Activated naive CD4-positive, alpha-beta T cell treated with anti-CD3 and anti-CD28 coated beads for 36 hours (primary cell): ENCODE measurements around the gene PLA2R1. TPM values are rescaled to one million over a fixed set of nuclear protein-coding genes. Genes with fewer than 3 reads are reported as not detected.

ENCODE experiments used
- CTCF ChIA-PET: fragments of 350-600 bp; sonication (Branson Sonifier 250); formaldehyde crosslinking; loops from one replicate; lab custom pipeline; 2021; ENCODE audit warnings: antibody characterized with exemption; lab: Charles Lee
- DNase-seq: peaks from one replicate; pipeline ENCODE4 v3.0.0-alpha.2; 2020
- H3K27ac Mint-ChIP-seq: one replicate; pipeline ENCODE4 v1.8.0; 2021; ENCODE audit warnings: mild to moderate bottlenecking, mixed read lengths
- H3K27me3 Mint-ChIP-seq: one replicate; pipeline ENCODE4 v1.8.0; 2021; ENCODE audit warnings: low read depth, mixed read lengths
- H3K36me3 Mint-ChIP-seq: one replicate; pipeline ENCODE4 v1.8.0; 2021; ENCODE audit warnings: low read depth, mixed read lengths
- H3K4me1 Mint-ChIP-seq: one replicate; pipeline ENCODE4 v1.8.0; 2021; ENCODE audit warnings: low read depth, mixed read lengths
- H3K4me3 Mint-ChIP-seq: one replicate; pipeline ENCODE4 v1.8.0; 2021; ENCODE audit warnings: mild to moderate bottlenecking, moderate library complexity, mixed read lengths
- H3K9me3 Mint-ChIP-seq: one replicate; pipeline ENCODE4 v1.8.0; 2021; ENCODE audit warnings: mixed read lengths
- intact Hi-C: fragments of 100-400 bp; cut with micrococcal nuclease; formaldehyde crosslinking; loops from one replicate; pipeline ENCODE4 v1.15.1; 2023
- total RNA-seq, 2 experiments: library from RNA; stranded (reverse); gene quantifications; one replicate each; pipeline ENCODE4 v1.2.3, GENCODE V29; 2021

Gene PLA2R1
- total RNA-seq, 2 experiments from 2014 or later = not detected

DNA sequence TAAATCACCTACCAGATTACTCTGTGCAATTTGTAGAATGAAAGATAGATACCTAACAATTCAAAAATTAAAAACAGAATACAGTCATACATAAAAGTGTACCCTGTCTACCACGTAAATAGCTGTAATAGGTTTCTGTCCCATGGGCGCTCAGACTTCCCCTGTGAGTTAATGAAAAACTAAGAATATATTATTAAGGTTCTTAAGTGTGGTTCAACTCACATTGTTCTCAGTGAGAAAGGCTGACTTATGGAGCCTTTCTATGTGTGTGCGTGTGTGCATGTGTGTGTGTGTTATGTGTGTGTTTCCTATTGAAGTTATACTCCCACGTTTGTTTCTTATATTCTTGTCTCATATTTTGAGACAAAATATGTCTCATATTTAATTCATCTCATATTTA is 149.8 kb downstream of the PLA2R1 start:
- intact Hi-C loops = no loop called here
- H3K9me3 Mint-ChIP-seq = no peaks in the 10 kb centered on the region
- H3K27me3 Mint-ChIP-seq = peaks cover 4% of the 10 kb centered on the region
- H3K4me3 Mint-ChIP-seq = no peak overlapping the region
- no peak overlapping the region for H3K27ac Mint-ChIP-seq
- DNase-seq = no peak
- H3K36me3 Mint-ChIP-seq = no peaks in the 10 kb centered on the region
- H3K4me1 Mint-ChIP-seq = peaks cover 20% of the 10 kb centered on the region
- CTCF ChIA-PET = no interaction called here

DNA sequence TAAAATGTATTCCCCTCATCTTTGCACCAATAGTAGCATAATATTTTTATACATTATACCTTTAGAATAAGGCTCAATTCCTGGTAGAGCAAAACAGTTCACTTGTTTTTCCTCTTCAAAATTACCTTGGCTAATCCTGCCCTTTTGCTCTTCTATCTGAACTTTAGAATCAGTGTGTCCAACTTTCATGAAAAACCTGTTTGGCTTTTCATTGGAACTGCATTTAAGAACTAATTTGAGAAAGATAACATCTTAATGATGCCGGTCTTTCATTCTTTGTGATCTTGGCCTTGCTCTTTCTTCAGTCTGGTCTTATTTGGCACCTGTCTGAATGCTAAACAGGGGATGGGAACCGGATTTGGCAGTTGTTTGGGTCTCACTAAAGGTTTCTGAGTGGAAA is 151.5 kb downstream of the PLA2R1 start:
- Mint-ChIP-seq H3K4me1 (peaks cover 24% of the 10 kb centered on the region), H3K36me3 (no peaks in the 10 kb centered on the region), H3K4me3 (no peak overlapping the region), H3K27ac (no peak overlapping the region), H3K9me3 (no peaks in the 10 kb centered on the region), H3K27me3 (peaks cover 4% of the 10 kb centered on the region)
- intact Hi-C loops = no loop called here
- no peak for DNase-seq
- CTCF ChIA-PET = interaction anchor here (1.1 to 5.9 kb wide), 2 partner anchors 10 to 11 kb away, joined by 4 to 30 read pairs; no protein-coding TSS in a partner anchor

DNA sequence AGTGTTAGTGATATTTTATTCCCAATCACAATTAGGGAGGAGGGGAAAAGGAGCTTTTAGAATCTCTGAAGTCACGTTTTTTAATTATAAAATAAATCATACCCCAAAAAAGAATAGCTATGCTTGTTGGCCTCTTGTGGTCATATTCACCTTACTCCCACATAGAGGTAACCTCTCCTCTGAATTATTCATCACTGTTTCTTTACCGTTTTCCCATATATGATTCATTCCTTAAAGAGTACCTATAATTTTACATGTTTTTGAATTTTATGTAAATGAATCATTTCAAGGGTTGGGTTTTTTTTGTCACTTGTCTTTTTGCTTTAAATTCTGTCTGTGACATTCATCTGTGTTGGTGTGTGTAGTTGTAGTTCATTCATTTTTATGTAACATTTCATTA is 153.8 kb downstream of the PLA2R1 start:
- Mint-ChIP-seq H3K36me3 (peaks cover 4% of the 10 kb centered on the region), H3K4me1 (peaks cover 31% of the 10 kb centered on the region), H3K4me3 (no peak overlapping the region), H3K9me3 (no peaks in the 10 kb centered on the region), H3K27me3 (no peaks in the 10 kb centered on the region), H3K27ac (no peak overlapping the region)
- CTCF ChIA-PET = interaction anchor here (1.0 to 5.9 kb wide), 2 partner anchors 13 kb away, joined by 5 to 30 read pairs; no protein-coding TSS in a partner anchor
- DNase-seq = no peak
- intact Hi-C loops = loop anchor here (1.0 kb wide), 4 partner anchors 12 to 29 kb away; no protein-coding TSS in a partner anchor

DNA sequence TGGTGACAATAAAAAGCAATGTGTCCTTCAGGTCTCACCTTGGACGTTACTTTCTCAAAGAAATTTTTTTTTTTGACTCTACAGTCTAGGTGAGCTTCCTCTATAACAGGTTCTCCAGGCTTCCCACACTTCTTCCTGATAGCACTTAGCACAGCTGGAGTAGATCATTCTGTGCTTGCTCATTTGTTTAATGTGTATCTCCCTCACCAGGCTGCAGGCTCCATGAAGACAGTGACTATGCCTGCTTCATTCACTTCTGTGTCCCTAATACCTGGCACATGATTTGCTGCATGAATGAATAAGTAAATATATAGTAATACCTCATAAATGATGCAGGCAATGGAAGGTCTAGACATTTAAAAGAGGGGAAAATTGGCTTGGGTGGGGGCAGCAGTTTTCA is 154.5 kb downstream of the PLA2R1 start:
- CTCF ChIA-PET = interaction anchor here (1.0 to 5.9 kb wide), 2 partner anchors 12 to 13 kb away, joined by 5 to 30 read pairs; no protein-coding TSS in a partner anchor
- Mint-ChIP-seq H3K36me3 (peaks cover 11% of the 10 kb centered on the region), H3K4me3 (no peak overlapping the region), H3K4me1 (peaks cover 38% of the 10 kb centered on the region), H3K9me3 (no peaks in the 10 kb centered on the region), H3K27me3 (no peaks in the 10 kb centered on the region), H3K27ac (no peak overlapping the region)
- intact Hi-C loops = loop anchor here (1.0 kb wide), 4 partner anchors 12 to 29 kb away; no protein-coding TSS in a partner anchor
- no peak for DNase-seq

DNA sequence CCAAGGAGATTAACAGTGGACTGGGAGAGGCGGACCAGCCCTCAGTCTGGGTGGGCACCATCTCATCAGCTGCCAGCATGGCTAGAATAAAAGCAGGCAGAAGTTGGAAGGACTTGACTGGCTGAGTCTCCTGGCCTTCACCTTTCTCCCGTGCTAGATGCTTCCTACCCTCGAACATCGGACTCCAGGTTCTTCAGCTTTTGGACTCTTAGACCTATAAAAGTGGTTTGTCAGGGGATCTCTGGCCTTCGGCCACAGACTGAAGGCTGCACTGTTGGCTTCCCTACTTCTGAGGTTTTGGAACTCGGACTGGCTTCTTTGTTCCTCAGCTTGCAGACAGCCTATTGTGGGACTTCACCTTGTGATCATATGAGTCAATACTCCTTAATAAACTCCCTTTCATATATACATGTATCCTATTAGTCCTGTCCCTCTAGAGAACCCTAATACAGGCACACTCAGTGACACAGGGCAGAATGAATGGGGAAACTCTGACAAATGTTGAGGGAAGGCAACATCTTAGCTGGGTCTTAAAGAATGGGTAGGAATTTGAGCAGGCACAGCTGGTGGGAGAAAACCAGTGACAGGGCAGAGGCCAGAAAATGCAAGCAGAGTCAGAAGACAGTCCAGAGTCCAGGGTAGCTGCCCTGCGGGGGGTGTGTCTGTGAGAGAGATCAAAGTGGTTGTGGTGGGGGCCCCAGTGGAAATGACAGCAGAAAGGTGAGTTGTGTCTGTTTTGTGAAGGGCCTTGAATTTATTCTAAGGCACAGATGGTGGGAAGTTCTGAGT is 156.3 kb downstream of the PLA2R1 start:
- Mint-ChIP-seq H3K4me1 (peaks cover 50% of the 10 kb centered on the region), H3K9me3 (no peaks in the 10 kb centered on the region), H3K36me3 (peaks cover 24% of the 10 kb centered on the region), H3K27ac (no peak overlapping the region), H3K27me3 (no peaks in the 10 kb centered on the region), H3K4me3 (no peak overlapping the region)
- no peak for DNase-seq
- intact Hi-C loops = loop anchor here (2.0 kb wide), 2 partner anchors 319 to 501 kb away; no protein-coding TSS in a partner anchor
- CTCF ChIA-PET = interaction anchor here (1.2 to 5.9 kb wide), 2 partner anchors 9 to 15 kb away, joined by 3 to 30 read pairs; no protein-coding TSS in a partner anchor

DNA sequence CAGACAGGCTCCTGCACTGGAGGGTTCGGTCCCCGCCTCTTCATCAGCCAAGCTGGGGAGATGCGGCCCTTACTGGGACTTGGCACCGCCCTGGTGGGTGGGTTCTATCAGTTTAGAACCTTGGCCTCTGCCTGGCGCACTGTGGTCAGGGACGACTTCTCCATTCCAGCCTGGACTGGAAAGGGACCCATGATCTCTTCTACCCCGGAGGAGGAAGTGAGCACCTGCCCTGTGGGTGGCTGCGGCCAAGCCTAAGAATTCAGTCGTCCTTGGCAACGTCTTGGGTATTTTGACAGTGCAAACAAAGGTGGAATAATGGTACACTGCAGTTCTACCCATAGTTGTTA is 157.5 kb downstream of the PLA2R1 start:
- peak; percentile 61 for DNase-seq
- Mint-ChIP-seq H3K4me1 (peaks cover 59% of the 10 kb centered on the region), H3K27me3 (no peaks in the 10 kb centered on the region), H3K36me3 (peaks cover 29% of the 10 kb centered on the region), H3K4me3 (peak overlapping the region; percentile 93), H3K27ac (peak overlapping the region; percentile 82), H3K9me3 (no peaks in the 10 kb centered on the region)
- CTCF ChIA-PET = interaction anchor here (1.7 kb wide), 1 partner anchor 10 kb away, joined by 3 read pairs; no protein-coding TSS in a partner anchor
- intact Hi-C loops = loop anchor here (1.0 to 2.0 kb wide), 3 partner anchors 320 to 619 kb away; partner anchors contain the start of gene WDSUB1

DNA sequence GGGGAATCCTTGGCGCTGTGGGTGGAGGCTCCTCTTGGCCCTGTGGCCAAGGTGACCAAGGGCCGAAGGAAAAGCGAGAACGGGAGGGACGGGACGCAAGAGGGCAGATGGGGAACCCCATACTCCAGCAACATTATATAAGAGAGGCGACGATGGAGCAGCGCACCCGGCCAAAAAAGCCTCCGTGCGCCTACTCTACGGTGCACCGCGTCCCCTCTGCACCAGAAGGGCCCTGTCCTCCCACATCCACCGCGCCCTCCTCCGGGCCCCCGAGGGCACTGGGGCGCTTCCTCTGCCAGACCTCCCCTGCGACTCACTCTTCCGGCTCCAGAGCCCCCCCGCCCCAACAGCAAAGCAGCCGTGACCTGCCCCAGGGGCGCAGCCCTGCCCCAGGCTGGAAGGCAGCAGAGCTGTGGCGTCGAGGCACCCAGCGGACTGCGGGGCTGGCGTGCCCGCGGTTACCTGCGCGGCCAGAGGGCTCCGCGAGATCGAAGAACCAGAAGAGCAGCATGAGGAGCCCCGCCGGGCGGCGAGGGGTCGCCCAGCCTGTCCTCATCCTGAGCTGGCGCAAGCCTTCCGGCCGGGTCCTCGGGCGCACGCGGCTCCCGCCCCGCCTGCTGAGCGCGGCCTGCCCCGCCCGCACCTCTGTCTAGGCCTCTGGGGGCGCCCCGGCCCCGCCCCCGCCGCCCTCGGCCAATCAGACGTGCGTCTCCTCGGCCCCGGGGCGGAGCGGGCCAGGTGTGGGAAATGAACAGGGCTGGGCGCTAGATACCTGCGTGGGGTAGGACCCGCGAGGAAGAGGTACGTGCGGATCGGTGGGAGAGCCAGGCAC is 158.1 kb downstream of the PLA2R1 start, which contains the start of gene LY75:
TSS of gene LY75 (minus strand) at position 630 of the 832 bp plus-strand sequence.
- Mint-ChIP-seq H3K36me3 (peaks cover 32% of the 10 kb centered on the region), H3K4me3 (peak within 1 kb of the TSS; percentile 93), H3K4me1 (peaks cover 58% of the 10 kb centered on the region), H3K27ac (peak within 1 kb of the TSS; percentile 93), H3K9me3 (no peaks in the 10 kb centered on the region), H3K27me3 (no peaks in the 10 kb centered on the region)
- CTCF ChIA-PET = interaction anchor here (0.8 to 1.7 kb wide), 3 partner anchors 9 to 220 kb away, joined by 3 read pairs; no protein-coding TSS in a partner anchor
- DNase-seq = peak; percentile 82
- intact Hi-C loops = loop anchor here (1.0 to 2.0 kb wide), 3 partner anchors 320 to 618 kb away; partner anchors contain the start of gene WDSUB1

DNA sequence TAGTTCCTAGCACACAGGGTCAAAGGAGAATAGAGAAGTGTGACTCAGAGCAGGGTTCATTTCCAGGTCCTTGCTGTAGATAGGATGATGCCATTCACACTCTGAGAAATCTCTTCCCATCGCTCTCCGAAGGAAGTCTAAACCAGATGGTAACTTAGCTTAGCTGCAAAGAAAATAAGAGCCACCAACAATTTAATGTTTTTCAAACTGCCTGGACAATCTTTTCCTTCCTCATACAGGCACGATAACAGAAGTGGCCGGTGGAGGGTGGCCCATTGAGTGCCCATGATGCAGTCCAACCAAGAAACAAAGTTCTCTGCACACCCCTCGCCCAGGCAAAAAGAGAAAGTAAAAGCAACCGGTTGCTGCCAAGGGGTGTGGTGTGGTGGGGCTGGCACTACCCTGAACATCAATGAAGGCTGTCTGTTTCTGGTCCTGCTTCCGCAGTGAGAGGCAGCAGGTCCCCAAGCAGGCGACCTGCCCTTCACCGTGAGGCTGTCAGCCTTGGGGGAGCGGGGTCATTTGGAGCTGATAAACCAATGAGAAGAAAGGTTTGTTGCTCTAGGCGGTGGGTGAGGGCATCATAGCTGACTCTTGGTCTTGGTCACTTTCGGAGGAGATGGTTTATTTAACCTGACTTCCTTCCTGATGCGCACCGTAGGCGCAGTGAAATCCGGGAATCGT is 158.8 kb downstream of the PLA2R1 start:
- Mint-ChIP-seq H3K36me3 (peaks cover 33% of the 10 kb centered on the region), H3K27ac (peak overlapping the region; percentile 93), H3K9me3 (no peaks in the 10 kb centered on the region), H3K4me1 (peaks cover 56% of the 10 kb centered on the region), H3K27me3 (no peaks in the 10 kb centered on the region), H3K4me3 (peak overlapping the region; percentile 93)
- DNase-seq = peak; percentile 71
- intact Hi-C loops = loop anchor here (1.0 to 2.0 kb wide), 4 partner anchors 8 to 617 kb away; partner anchors contain the start of gene WDSUB1
- CTCF ChIA-PET = interaction anchor here (0.8 to 1.7 kb wide), 3 partner anchors 8 to 219 kb away, joined by 3 read pairs; no protein-coding TSS in a partner anchor

DNA sequence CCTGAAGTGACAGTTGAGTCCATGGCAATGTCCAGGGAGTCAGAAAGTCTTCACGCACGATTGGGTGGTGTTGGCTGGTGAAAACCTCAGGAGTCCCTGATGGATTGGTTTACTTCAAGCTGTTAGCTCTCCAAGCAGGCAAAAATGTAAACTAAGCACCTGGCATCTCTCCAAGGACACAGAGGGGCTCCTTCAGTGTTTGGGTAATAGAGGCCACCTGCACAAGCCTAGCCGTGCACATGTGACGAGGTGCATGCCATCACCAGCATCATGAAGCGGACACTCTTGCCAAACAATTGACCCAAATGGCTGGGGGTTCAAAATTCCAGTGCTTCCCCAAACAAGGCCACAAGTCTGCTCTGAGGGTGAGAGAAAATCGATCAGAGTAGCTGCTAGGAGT is 159.7 kb downstream of the PLA2R1 start:
- CTCF ChIA-PET = interaction anchor here (0.8 kb wide), 1 partner anchor 189 kb away, joined by 4 read pairs; no protein-coding TSS in a partner anchor
- no peak for DNase-seq
- H3K27me3 Mint-ChIP-seq = no peaks in the 10 kb centered on the region
- no peaks in the 10 kb centered on the region for H3K9me3 Mint-ChIP-seq
- peak overlapping the region; percentile 93 for H3K4me3 Mint-ChIP-seq
- intact Hi-C loops = loop anchor here (1.0 kb wide), 1 partner anchor 7 kb away; no protein-coding TSS in a partner anchor
- peaks cover 40% of the 10 kb centered on the region for H3K36me3 Mint-ChIP-seq
- H3K4me1 Mint-ChIP-seq = peaks cover 61% of the 10 kb centered on the region
- peak overlapping the region; percentile 93 for H3K27ac Mint-ChIP-seq

DNA sequence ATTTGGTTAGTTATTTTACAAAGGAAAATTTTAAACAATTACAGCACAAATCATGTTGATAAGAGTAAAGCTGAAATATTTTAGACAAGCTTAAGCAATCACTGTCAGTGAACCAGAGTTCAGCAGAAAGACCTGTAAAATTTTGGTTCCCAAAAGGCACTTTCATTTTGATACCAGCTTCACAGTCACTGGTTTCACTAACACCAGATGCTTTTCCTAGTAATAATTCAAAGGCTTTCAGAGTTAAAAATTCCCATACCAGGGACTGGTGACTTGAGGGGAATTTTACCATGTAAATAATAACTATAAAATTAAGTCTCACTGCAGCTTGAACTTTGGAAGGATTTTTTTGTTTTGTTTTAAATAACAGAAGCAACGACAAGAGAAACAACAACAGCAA is 162.1 kb downstream of the PLA2R1 start:
- Mint-ChIP-seq H3K27me3 (no peaks in the 10 kb centered on the region), H3K36me3 (peaks cover 47% of the 10 kb centered on the region), H3K9me3 (no peaks in the 10 kb centered on the region), H3K4me3 (peak overlapping the region; percentile 29), H3K27ac (no peak overlapping the region), H3K4me1 (peaks cover 76% of the 10 kb centered on the region)
- CTCF ChIA-PET = interaction anchor here (1.6 kb wide), 1 partner anchor 21 kb away, joined by 5 read pairs; no protein-coding TSS in a partner anchor
- no peak for DNase-seq
- intact Hi-C loops = no loop called here

DNA sequence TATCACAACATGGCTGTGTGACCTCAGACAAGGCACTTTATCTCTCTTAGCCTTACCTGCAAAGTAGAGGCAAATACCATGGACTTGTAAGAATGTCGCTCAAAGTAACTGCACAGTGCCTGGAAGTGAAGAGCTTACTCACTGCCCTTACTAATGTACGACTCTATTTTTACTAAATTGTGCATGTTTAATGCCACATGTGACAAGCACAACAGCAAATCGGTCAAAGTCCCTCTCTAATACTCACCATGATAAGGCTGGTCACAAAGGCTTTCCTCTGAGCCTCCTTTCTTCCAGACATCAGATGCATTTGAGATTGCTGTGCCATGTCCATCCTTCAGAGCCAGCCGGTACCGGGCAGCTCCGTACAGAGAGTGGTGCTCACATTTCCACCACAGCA is 164.0 kb downstream of the PLA2R1 start:
- H3K4me3 Mint-ChIP-seq = no peak overlapping the region
- H3K27ac Mint-ChIP-seq = no peak overlapping the region
- no peaks in the 10 kb centered on the region for H3K9me3 Mint-ChIP-seq
- no peaks in the 10 kb centered on the region for H3K27me3 Mint-ChIP-seq
- CTCF ChIA-PET = interaction anchor here (1.2 to 2.6 kb wide), 3 partner anchors 9 to 124 kb away, joined by 3 to 10 read pairs (median 4); no protein-coding TSS in a partner anchor
- peaks cover 88% of the 10 kb centered on the region for H3K4me1 Mint-ChIP-seq
- intact Hi-C loops = loop anchor here (10.0 kb wide), 2 partner anchors 1266 to 1444 kb away; partner anchors contain the start of genes CCDC148, PKP4 and TANK
- DNase-seq = no peak
- peaks cover 53% of the 10 kb centered on the region for H3K36me3 Mint-ChIP-seq
